Activated CD4-positive, alpha-beta T cell treated with anti-CD3 and anti-CD28 coated beads, Interleukin-2, amount 10 ng/mL, durations not matched to agents 24 days and 14 days (primary cell): ENCODE measurements around the gene CD4. TPM values are rescaled to one million over a fixed set of nuclear protein-coding genes. Genes with fewer than 3 reads are reported as not detected.

Experiments used
- DNase-seq: peaks from one replicate; pipeline ENCODE4 v3.0.0; 2022
- H3K27ac Mint-ChIP-seq: one replicate; pipeline ENCODE4 v1.8.0; 2022; ENCODE audit warnings: mild to moderate bottlenecking, mixed read lengths
- H3K27me3 Mint-ChIP-seq: one replicate; pipeline ENCODE4 v1.8.0; 2022; ENCODE audit warnings: mixed read lengths
- H3K36me3 Mint-ChIP-seq: one replicate; pipeline ENCODE4 v1.8.0; 2022; ENCODE audit warnings: low read depth, mild to moderate bottlenecking, mixed read lengths
- H3K4me1 Mint-ChIP-seq: one replicate; pipeline ENCODE4 v1.8.0; 2021; ENCODE audit warnings: mixed read lengths
- H3K4me3 Mint-ChIP-seq: one replicate; pipeline ENCODE4 v1.8.0; 2022; ENCODE audit warnings: mild to moderate bottlenecking, moderate library complexity, mixed read lengths
- H3K9me3 Mint-ChIP-seq: one replicate; pipeline ENCODE4 v1.8.0; 2021; ENCODE audit warnings: mixed read lengths
- intact Hi-C: fragments of 100-400 bp; cut with micrococcal nuclease; formaldehyde crosslinking; loops from one replicate; pipeline ENCODE4 v1.15.1; 2023
- total RNA-seq: library from RNA; stranded (reverse); gene quantifications from 2 replicates; pipeline ENCODE4 v1.2.3, GENCODE V29; 2022

The CD4 gene
- total RNA-seq, 1 donor from 2014 or later = 271 TPM

DNA sequence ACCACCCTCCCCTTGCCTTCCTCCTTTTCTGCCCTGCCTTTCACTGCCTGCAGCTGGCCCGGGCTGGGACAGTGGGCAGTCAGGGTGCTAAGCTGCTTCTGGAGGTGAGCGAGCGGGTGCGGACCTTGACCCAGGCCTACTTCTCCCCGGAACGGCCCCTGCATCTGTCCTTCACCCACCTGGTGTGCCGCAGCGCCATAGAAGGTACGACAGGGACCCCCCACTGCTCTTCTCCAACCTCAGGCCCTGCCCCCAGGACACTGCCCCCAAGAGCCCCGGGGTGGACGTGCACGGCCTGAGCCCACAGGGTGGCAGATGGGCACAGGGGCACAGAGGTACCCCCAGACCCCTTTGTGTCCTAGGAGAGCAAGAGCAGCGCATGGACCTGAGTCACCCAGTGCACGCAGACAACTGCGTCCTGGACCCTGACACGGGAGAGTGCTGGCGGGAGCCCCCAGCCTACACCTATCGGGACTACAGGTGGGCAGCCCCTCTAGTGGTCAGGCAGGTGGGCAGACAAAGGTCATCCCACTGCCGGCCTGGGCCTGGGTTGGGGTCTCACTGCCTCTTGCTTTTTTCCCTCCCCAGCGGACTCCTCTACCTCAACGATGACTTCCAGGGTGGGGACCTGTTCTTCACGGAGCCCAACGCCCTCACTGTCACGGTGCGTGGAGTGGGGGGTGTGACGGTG, 48.2 kb downstream of the CD4 start:
- H3K4me3 Mint-ChIP-seq = no peak overlapping the region
- H3K27ac Mint-ChIP-seq = no peak overlapping the region
- DNase-seq = no peak
- H3K4me1 Mint-ChIP-seq = peaks cover 7% of the 10 kb centered on the region
- peaks cover 1% of the 10 kb centered on the region for H3K27me3 Mint-ChIP-seq
- H3K9me3 Mint-ChIP-seq = no peaks in the 10 kb centered on the region
- H3K36me3 Mint-ChIP-seq = no peaks in the 10 kb centered on the region
- intact Hi-C loops = no loop called here

DNA sequence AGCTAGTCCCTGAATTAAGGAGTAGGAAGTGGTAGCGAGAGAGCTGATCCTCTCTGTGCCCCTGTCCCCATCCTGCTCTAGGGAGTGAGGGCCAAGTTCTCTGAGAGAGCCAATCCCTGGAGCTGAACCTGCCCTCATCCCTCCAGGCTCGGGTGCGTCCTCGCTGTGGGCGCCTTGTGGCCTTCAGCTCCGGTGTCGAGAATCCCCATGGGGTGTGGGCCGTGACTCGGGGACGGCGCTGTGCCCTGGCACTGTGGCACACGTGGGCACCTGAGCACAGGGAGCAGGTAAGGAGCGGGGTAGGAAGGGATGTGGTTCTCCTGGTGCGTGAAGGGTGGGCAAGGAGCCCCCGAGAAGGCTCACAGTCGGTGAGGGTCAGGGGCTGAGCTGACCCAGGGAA, 49.5 kb downstream of the CD4 start:
- Mint-ChIP-seq H3K4me3 (no peak overlapping the region), H3K4me1 (peaks cover 7% of the 10 kb centered on the region), H3K9me3 (no peaks in the 10 kb centered on the region), H3K27me3 (peaks cover 1% of the 10 kb centered on the region), H3K27ac (no peak overlapping the region), H3K36me3 (no peaks in the 10 kb centered on the region)
- DNase-seq = no peak
- intact Hi-C loops = no loop called here

DNA sequence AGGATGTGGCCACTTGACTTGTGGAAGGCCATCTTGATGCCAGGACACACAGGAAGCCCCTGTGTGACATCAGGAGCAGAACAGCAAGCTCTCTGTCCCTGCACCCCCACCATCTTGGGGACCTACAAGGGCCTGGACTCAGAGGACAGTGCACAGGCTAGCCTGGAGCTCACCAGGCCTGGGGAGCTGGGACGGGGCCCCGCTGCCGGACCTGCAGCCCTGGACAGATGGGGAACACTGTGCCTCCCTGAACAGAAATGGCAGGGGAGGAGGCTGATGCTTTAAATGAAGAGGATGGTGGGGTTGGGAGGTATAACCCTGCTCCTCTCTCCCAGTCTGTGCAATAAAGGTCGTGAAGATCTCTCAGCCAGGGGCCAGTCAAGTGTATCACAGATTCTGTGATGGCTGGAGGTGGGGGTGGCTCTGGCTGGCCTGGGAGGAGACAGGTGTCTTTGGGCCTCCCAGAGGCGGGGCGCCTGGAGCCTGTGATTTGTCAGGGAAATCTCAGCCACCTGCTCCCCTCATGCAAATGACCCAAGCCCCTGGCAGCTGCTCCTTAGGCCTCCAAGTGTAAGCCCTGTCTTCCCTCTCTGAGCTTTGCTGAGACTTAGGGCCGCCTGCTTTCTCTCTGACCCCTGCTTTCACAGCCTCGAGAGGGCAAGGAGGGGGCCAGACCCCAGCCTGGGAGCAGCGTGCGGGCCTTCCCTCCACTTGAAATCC, 50.3 kb downstream of the CD4 start:
- DNase-seq = no peak
- Mint-ChIP-seq H3K27ac (no peak overlapping the region), H3K9me3 (no peaks in the 10 kb centered on the region), H3K4me3 (no peak overlapping the region), H3K36me3 (peaks cover under 1% of the 10 kb centered on the region), H3K27me3 (no peaks in the 10 kb centered on the region), H3K4me1 (peaks cover 2% of the 10 kb centered on the region)
- intact Hi-C loops = no loop called here

DNA sequence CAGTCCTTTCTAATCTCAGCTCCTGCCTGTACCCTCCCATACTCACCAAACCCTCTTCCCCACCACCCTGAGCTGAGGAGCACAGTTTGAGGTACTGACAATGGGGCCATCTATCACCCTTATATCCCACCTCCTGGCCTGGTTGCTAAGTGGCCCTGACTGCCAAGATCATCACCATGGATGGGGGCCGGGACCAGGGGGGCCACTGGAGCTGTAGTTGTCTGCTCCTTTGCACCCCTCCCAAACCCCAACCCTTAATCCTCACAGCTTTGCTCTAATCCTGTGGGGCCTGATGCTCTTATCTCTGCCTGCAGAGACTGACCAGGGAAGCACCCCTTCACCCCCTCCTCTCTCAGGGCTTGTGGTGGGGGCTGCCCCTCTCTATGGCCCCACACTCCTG, 51.0 kb downstream of the CD4 start:
- no peak for DNase-seq
- H3K27ac Mint-ChIP-seq = no peak overlapping the region
- H3K27me3 Mint-ChIP-seq = no peaks in the 10 kb centered on the region
- H3K36me3 Mint-ChIP-seq = peaks cover 4% of the 10 kb centered on the region
- intact Hi-C loops = no loop called here
- H3K4me1 Mint-ChIP-seq = peaks cover 4% of the 10 kb centered on the region
- no peak overlapping the region for H3K4me3 Mint-ChIP-seq
- H3K9me3 Mint-ChIP-seq = no peaks in the 10 kb centered on the region

DNA sequence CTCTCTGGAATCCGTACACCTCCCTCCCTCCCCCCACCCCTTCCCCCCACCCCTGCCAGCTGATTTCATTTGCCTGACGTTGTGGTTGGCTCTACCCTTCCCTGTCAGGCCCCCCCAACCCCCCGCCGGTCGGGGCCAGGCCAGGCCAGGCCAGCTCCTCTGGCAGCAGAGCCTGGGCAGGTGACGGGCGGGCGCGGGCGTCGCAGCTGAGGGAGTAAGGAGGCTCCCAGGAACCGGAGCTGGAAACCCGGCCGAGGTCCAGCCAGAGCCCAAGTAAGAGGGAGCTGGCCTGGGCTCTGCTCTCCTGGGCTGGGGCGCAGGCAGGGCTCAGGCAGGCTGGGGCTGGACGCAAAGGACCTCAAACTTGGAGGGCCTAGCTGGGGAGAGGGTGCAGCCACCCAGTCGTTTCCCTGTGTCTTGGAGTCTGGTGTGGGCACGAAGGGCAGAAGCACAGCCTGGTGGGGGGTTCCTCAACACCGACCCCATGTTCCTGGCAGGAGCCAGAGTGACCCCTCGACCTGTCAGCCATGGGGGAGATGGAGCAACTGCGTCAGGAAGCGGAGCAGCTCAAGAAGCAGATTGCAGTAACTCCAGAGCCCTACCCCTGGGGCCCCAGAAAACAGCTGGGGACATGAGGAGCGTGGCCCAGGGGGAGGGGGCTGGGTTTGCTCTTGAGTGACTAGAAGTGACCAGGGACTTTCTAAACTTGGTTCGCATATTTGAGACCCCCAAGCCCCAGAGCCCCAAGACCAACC, 51.6 kb downstream of the CD4 start, which contains the start of gene GNB3:
GNB3 (plus strand) TSS at position 165 of the 755 bp plus-strand sequence; CDS start at position 528, 363 bp downstream.
- no peak within 1 kb of the TSS for H3K4me3 Mint-ChIP-seq
- peaks cover 7% of the 10 kb centered on the region for H3K36me3 Mint-ChIP-seq
- no peaks in the 10 kb centered on the region for H3K27me3 Mint-ChIP-seq
- H3K9me3 Mint-ChIP-seq = no peaks in the 10 kb centered on the region
- intact Hi-C loops = no loop called here
- no peak for DNase-seq
- peaks cover 2% of the 10 kb centered on the region for H3K4me1 Mint-ChIP-seq
- H3K27ac Mint-ChIP-seq = no peak within 1 kb of the TSS

DNA sequence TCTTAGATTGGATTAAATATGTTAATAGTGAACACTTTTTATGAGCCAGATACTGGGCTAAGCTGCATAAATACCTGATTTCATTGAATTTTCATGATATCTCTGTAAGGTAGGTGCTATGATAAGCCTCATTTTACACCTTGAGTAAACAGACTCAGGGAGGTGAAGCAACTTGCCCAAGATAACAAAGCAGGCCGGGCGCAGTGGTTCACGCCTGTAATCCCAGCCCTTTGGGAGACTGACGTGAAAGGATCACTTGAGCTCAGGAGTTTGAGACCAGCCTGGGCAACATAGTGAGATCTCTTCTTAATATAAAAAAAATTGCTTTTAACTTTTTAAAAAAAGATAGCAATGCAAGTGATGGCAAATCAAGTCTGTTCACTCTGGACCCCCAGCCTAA, 52.7 kb downstream of the CD4 start:
- no peak for DNase-seq
- no peaks in the 10 kb centered on the region for H3K27me3 Mint-ChIP-seq
- intact Hi-C loops = no loop called here
- H3K4me3 Mint-ChIP-seq = no peak overlapping the region
- H3K36me3 Mint-ChIP-seq = peaks cover 12% of the 10 kb centered on the region
- H3K4me1 Mint-ChIP-seq = peaks cover 5% of the 10 kb centered on the region
- no peak overlapping the region for H3K27ac Mint-ChIP-seq
- no peaks in the 10 kb centered on the region for H3K9me3 Mint-ChIP-seq

DNA sequence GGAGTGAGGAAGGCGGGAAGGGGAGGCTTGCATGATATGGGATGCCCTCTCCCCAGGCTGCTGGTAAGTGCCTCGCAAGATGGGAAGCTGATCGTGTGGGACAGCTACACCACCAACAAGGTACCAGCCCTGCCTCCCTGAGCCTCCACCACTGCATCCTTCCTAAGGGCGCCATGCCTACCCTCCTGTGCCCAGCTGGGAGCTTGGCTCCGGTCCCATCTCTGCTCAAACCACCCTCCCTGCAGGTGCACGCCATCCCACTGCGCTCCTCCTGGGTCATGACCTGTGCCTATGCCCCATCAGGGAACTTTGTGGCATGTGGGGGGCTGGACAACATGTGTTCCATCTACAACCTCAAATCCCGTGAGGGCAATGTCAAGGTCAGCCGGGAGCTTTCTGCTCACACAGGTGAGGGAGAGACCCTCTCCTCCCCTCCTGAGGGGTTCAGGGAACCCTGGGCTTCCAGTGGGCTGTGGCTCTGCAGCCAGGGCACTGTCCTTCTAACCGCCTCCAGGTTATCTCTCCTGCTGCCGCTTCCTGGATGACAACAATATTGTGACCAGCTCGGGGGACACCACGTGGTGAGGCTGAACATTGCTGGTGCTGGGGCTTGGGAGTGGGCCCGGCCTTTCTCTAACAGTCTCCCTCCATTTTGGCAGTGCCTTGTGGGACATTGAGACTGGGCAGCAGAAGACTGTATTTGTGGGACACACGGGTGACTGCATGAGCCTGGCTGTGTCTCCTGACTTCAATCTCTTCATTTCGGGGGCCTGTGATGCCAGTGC, 54.0 kb downstream of the CD4 start:
- Mint-ChIP-seq H3K27me3 (no peaks in the 10 kb centered on the region), H3K27ac (no peak overlapping the region), H3K36me3 (peaks cover 18% of the 10 kb centered on the region)

DNA sequence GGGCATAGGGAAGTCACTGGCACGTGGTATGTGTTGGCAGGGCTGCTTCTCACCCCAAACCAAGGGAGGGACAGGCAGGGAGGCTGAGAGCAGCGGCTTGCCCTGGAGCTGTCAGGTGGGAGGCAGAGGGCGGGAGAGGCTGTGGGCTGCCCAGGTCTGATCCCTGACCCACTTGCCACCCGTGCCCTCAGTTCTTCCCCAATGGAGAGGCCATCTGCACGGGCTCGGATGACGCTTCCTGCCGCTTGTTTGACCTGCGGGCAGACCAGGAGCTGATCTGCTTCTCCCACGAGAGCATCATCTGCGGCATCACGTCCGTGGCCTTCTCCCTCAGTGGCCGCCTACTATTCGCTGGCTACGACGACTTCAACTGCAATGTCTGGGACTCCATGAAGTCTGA, 56.1 kb downstream of the CD4 start:
- intact Hi-C loops = no loop called here
- peaks cover 27% of the 10 kb centered on the region for H3K36me3 Mint-ChIP-seq
- no peaks in the 10 kb centered on the region for H3K9me3 Mint-ChIP-seq
- DNase-seq = no peak
- no peaks in the 10 kb centered on the region for H3K27me3 Mint-ChIP-seq
- H3K4me1 Mint-ChIP-seq = peaks cover 26% of the 10 kb centered on the region
- no peak overlapping the region for H3K27ac Mint-ChIP-seq
- H3K4me3 Mint-ChIP-seq = no peak overlapping the region

More for the DNA sequence above, 54.0 kb downstream of the CD4 start:
- Mint-ChIP-seq H3K4me3 (no peak overlapping the region), H3K9me3 (no peaks in the 10 kb centered on the region), H3K4me1 (peaks cover 9% of the 10 kb centered on the region)
- intact Hi-C loops = no loop called here
- no peak for DNase-seq

DNA sequence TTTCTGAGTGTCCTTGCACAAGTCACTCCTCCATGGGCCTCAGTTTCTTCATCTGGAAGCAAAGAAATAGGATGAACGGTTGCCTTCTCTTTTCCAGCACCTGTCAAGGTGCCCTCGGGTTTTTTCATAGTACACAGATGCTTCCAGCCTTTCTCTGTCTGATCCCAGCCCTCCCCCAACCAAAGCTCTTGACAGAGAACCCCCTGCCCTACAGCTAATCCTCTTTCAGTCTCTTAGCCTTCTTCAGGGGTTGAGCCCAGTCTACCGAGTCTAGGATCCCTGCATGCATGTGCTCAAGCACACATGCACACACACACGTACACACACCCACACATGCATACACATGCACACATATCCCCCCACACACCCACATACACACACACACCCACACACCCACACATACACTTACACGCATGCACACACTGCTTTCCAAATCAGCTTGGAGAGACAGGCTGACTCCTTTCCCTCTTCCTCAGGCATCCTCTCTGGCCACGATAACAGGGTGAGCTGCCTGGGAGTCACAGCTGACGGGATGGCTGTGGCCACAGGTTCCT, 57.1 kb downstream of the CD4 start:
- Mint-ChIP-seq H3K4me1 (peaks cover 30% of the 10 kb centered on the region), H3K27me3 (no peaks in the 10 kb centered on the region), H3K27ac (no peak overlapping the region), H3K36me3 (peaks cover 29% of the 10 kb centered on the region), H3K4me3 (no peak overlapping the region), H3K9me3 (no peaks in the 10 kb centered on the region)
- no peak for DNase-seq
- intact Hi-C loops = no loop called here

DNA sequence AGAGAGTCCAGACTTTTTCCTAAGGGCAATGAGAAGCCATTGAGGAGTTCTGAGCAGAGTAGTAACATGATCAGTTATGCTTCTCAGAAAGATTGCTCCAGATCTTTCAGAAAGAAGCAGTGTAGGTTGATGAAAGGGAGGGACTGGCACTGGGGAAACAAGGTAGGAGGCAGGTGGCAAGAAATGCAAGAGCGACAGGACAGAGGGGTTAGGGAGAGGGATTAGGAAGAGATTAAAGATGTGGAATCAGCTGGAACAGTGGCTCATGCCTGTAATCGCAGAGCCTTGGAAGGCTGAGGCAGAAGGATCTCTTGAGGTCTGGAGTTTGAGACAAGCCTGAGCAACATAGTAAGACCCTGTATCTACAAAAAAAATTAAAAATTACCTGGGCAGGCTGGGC, 58.3 kb downstream of the CD4 start:
- intact Hi-C loops = no loop called here
- Mint-ChIP-seq H3K27me3 (no peaks in the 10 kb centered on the region), H3K36me3 (peaks cover 29% of the 10 kb centered on the region), H3K4me3 (no peak overlapping the region), H3K27ac (no peak overlapping the region), H3K4me1 (peaks cover 30% of the 10 kb centered on the region), H3K9me3 (no peaks in the 10 kb centered on the region)
- DNase-seq = no peak

DNA sequence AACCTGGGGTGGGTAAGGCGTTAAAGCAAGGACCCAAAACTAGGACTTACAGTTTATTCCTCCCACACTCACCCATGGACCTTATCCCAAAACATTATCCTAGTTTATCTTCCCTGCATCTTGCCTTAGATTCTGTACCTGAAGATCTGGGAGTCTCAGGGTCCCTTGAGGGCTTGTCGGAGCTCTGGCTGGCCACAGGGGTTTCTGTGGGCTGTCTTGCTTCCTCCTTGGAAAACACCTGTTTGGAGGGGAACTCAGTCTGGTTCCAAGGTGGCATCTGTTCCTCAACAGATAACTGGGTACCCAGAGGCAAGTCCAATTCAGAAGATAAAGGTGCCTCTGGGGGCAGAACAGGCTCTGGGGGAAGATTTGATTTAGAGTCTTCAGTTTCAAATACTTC, 60.1 kb downstream of the CD4 start:
- intact Hi-C loops = no loop called here
- H3K4me3 Mint-ChIP-seq = peak overlapping the region; percentile 89
- peaks cover 43% of the 10 kb centered on the region for H3K4me1 Mint-ChIP-seq
- no peaks in the 10 kb centered on the region for H3K9me3 Mint-ChIP-seq
- DNase-seq = no peak
- no peak overlapping the region for H3K27ac Mint-ChIP-seq
- peaks cover 36% of the 10 kb centered on the region for H3K36me3 Mint-ChIP-seq
- no peaks in the 10 kb centered on the region for H3K27me3 Mint-ChIP-seq

DNA sequence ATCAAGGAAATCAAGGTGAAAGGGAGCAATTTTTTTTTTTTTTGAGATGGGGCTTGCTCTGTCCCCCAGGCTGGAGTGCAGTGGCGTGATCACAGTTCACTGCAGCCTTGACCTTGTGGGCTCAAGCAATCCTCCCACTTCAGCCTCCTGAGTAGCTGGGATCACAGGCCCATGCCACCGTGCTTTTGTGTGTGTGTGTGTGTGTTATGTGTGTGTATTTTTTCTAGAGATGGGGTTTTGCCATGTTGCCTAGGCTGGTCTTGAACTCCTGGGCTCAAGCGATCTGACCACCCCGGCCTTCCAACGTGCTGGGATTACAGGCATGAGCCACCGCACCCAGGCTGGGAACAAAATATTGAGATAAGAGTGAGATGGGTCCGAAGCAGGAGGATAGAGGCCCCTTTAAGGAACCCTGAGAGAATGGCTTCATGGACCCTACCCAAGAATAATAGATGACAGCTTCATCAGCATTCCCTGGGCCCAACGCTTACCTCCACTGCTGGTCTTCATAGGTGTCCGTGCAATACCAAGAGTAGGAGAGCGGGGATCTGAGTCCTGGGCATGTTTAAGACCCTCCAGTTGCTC, 60.7 kb downstream of the CD4 start:
- peaks cover 41% of the 10 kb centered on the region for H3K4me1 Mint-ChIP-seq
- no peaks in the 10 kb centered on the region for H3K9me3 Mint-ChIP-seq
- peak overlapping the region; percentile 62 for H3K27ac Mint-ChIP-seq
- peak overlapping the region; percentile 89 for H3K4me3 Mint-ChIP-seq
- H3K36me3 Mint-ChIP-seq = peaks cover 31% of the 10 kb centered on the region
- H3K27me3 Mint-ChIP-seq = no peaks in the 10 kb centered on the region
- no peak for DNase-seq
- intact Hi-C loops = loop anchor here (5.0 kb wide), 2 partner anchors 283 to 358 kb away; partner anchors contain the start of genes MRPL51, NCAPD2 and NOP2

DNA sequence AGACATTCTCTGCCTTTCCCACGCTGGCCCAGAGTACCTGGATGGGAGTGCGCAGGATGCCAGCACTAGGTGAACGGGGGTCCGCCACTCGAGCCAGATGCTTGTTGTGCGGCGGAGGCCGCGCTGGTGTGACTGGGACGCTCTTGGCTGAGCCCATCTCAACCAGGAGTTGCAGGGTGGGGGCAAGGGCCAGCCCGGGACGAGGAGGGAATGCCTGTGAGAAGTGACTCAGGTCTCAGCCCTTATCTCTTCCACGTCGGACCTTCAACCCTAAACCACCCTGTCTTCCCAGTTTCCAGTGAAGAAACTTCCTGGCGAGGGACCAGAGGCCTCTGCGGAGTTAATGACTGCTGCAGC, 61.4 kb downstream of the CD4 start:
- Mint-ChIP-seq H3K4me3 (peak overlapping the region; percentile 89), H3K9me3 (no peaks in the 10 kb centered on the region), H3K27me3 (no peaks in the 10 kb centered on the region), H3K36me3 (peaks cover 34% of the 10 kb centered on the region), H3K27ac (peak overlapping the region; percentile 62), H3K4me1 (peaks cover 41% of the 10 kb centered on the region)
- intact Hi-C loops = loop anchor here (1.0 to 5.0 kb wide), 6 partner anchors 97 to 358 kb away; partner anchors contain the start of genes COPS7A, EMG1, MLF2 and MRPL51
- no peak for DNase-seq
